Retinal pigment epithelial cell (primary cell): ENCODE measurements around the gene LETM1.

Experiments
- DNase-seq: peaks from one replicate; pipeline ENCODE4 v3.0.0-alpha.2; 2010; ENCODE audit warnings: low read depth
- H3K4me3 ChIP-seq: 2 replicates; pipeline ENCODE4 v1.5.1; 2011; ENCODE audit warnings: mild to moderate bottlenecking, low read length, control low read depth, moderate library complexity
- TF ChIP-seq, protein P1 (sequence below): conservative IDR thresholded peaks from 2 replicates; pipeline ENCODE4 v1.5.1; 2011; ENCODE audit warnings: low read depth, low read length, control low read depth, inconsistent platforms

Gene LETM1

DNA sequence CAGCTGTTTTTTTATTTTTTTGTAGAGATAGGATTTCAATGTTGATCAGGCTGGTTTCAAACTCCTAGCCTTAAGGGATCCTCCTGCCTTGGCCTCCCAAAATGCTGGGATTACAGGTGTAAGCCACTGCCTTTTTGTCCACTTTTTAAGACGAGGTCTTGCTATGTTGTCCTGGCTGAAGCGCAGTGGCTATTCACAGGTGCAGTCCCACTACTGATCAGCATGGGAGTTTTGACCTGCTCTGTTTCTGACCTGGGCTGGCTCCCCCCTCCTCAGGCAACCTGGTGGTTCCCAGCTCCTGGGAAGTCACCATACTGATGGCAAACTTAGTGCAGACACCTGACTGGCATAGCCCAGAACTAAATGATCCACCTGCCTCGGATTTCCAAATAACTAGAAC, 13.0 kb upstream of the LETM1 start:
- no peak overlapping the region for H3K4me3 ChIP-seq
- TF ChIP-seq, protein P1, sequence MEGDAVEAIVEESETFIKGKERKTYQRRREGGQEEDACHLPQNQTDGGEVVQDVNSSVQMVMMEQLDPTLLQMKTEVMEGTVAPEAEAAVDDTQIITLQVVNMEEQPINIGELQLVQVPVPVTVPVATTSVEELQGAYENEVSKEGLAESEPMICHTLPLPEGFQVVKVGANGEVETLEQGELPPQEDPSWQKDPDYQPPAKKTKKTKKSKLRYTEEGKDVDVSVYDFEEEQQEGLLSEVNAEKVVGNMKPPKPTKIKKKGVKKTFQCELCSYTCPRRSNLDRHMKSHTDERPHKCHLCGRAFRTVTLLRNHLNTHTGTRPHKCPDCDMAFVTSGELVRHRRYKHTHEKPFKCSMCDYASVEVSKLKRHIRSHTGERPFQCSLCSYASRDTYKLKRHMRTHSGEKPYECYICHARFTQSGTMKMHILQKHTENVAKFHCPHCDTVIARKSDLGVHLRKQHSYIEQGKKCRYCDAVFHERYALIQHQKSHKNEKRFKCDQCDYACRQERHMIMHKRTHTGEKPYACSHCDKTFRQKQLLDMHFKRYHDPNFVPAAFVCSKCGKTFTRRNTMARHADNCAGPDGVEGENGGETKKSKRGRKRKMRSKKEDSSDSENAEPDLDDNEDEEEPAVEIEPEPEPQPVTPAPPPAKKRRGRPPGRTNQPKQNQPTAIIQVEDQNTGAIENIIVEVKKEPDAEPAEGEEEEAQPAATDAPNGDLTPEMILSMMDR, result no peak
- DNase-seq, result no peak

DNA sequence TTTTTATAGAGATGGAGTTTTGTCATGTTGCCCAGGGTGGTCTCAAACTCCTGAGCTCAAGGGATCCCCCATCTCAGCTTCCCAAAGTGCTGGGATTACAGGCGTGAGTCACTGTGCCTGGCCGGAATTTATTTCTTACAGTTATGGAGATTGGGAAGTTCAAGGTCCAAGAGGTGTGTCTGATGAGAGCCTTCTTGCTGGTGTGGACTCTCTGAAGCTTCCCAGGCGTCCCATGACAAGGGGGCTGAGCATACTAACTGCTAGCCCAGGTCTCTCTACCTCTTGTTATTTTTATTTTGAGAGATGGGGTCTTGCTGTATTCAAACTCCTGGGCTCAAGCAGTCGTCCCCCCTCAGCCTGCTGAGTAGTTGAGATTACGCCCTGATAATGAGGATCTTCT, 12.3 kb upstream of the LETM1 start:
- no peak for DNase-seq
- H3K4me3 ChIP-seq, result no peak overlapping the region
- TF ChIP-seq, protein P1, result no peak

DNA sequence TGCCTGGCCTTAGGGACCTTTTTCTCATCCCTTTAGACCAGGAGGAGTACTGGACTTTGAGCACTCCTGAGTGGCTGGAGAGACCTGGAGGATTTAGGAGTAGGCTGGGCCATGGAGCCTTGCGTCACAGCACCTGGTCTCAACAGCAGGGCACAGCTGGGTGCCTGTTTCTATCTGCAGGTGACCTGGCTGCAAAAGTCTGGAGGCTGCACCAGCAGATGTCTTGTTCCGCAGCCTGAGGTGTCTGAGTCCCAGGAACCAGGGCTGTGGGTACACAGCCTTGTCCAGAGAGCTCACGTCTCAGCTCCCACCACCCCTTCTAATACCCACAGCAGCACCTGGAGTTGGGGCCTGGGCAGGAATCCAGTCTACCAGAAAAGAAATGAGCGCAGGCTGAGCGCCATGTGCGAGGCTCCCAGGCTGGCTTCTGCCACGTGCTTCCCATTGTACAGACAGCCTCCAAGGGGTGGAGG, 10.3 kb upstream of the LETM1 start:
- H3K4me3 ChIP-seq, result no peak overlapping the region
- no peak for DNase-seq
- TF ChIP-seq, protein P1, result no peak

DNA sequence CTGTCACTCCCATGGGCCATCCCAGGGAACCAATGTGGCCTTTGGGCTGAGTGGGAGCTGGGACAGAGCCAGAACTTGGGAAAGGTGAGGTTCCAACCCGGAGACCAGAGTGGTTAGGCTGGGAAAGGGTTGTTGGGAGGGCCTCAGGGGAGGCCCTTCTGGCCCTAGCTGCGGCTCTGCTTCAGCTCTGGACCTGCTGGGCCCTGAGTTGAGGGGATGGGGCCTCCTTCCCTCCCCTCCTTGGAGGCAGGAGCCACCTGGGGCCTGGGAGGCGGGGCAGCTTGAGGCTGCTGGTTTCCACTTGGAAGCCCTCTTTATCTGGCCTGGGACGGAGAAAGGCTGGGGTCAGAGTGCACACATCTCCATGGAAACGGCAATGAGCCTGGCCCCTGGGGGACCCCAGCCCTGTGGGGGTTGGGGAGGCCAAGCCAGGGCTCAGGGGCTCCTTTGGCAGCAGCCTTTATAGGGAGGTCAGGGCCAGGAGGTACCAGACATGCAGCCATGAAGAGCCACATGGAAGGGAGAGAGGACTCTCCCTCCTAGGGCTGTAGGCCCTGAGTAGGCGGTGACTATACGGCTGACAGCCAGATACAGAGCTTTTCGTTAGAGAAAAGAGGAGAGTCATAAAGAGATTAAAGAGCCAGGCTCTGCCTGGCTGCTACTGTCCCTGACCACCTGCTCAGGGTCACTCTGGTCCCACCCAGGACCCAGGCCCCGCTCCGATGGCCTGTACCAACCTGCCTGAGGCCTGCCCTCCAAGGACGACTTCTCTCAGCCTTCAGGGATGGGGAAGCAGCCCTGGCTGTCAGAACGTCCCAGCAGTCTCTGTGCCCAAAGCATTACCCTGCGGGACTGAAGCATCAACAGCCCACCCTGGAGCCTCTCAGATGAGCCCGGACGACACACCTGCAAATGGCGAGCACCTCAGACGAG, 8.4 kb upstream of the LETM1 start:
- TF ChIP-seq, protein P1, result no peak
- no peak for DNase-seq
- H3K4me3 ChIP-seq, result no peak overlapping the region

DNA sequence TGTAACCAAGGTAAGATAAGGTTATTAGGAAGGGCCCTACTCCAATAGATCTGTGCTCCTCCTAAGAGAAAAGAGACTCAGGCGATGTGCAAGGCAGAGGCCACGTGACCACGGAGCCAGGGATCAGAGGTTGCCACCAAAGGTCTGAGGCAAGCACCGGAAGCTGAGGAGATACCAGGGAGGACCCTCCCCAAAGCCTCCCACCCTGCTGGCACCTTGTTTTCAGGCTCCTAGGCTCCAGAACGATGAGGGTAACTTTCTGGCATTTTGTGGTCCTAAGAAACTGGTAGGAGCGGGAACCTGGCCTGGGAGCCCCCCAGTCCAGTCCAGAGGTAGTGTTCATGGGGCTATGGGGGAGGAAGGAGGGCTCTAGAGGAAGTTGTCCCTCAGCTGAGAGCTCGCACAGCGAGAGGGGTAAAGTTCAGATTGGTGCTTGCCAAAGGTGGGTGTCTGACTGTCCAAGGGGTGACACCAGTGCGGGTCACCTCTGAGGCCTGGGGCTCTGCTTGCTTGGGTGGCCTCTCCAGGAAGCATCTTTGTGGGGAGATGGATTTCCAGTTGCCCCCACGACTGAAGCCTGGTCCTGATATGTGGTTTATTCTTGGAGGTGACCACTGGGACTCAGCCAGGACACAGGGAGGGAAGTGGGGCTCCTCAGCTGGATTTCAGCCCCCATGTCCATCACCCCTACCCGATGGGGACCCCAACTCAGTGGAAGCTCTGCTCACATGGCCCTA, 7.5 kb upstream of the LETM1 start:
- DNase-seq, result no peak
- H3K4me3 ChIP-seq, result no peak overlapping the region
- TF ChIP-seq, protein P1, result no peak

DNA sequence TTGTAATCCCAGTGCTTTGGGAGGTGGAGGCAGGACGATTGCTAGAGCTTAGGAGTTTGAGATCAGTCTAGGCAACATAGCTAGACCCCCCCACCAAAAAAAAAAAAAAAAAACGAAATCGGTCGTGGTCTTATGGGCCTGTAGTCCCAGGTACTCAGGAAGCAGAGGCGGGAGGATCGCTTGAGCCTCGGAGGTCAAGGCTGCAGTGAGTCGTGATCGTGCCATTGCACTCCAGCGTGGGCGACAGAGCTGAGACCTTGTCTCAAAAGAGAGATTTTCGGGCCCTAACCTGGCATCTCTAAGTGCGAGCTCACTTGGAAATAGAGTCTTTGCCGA, 7.0 kb upstream of the LETM1 start:
- DNase-seq, result no peak
- TF ChIP-seq, protein P1, result no peak
- no peak overlapping the region for H3K4me3 ChIP-seq
